HG02678 (cell line): ENCODE measurements around the gene HHAT.

Experiments used
- ATAC-seq: cut with Tn5 transposase; IDR thresholded peaks from one replicate; pipeline ENCODE4 v1.9.1; 2021; ENCODE audit warnings: mild to moderate bottlenecking, moderate library complexity; ENCODE audit not compliant: unreplicated experiment

Gene HHAT

DNA sequence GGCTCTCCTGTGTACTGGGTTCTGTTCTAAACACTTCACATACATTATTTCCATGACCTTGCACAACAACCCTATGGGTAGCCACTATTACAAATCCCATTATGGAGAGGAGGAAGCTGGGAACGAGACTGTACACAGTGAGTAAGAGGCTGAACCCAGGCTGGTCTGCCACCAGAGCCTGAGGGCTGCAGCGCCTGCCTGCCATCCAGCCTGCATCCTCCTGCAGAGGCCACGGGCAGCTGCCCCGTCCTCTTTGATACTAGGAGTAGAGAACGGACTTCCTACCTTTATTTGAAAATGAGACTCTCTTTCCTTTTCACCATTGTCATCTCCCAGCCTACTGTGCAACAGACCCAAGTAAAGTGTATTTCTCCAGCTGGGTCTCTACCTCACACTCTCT is 370.0 kb downstream of the HHAT start:
- no peak for ATAC-seq

DNA sequence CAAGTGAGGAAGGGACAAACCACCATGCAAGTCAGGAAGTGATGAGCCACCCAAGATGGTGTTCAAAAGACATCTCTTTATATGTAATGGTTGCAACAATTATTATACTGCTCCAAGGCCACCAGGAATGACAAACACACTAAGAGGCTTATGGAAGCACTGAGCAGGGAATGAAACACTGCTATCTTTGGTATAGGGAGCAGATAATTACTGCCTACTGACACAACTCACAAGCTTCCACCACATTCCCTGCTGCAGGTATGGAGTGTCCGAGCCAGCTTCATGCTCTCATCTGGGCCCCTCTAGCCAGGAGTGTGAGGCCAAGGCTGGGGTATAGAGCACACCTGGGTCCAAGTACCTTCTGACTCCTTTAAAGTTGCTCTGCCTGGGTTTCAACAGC is 371.4 kb downstream of the HHAT start:
- ATAC-seq = no peak

DNA sequence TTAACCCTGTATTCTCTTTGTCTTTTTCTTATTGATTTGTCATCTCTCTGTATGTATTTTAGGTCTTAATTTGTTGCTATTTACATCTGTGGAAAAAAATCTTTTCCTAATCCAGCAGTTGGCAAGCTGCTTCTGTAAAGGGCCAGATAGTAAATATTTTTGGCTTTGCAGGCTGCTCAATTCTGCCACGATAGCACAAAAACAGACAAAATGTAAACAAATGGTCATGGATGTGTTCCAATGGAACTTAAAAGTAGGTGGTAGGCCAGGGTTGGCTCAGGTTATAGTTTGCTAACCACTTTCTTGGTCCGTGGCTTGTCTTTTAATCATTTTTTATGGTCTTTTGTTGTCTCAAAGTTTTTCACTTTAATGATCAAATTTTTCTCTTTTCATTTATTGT is 371.8 kb downstream of the HHAT start:
- ATAC-seq = no peak

DNA sequence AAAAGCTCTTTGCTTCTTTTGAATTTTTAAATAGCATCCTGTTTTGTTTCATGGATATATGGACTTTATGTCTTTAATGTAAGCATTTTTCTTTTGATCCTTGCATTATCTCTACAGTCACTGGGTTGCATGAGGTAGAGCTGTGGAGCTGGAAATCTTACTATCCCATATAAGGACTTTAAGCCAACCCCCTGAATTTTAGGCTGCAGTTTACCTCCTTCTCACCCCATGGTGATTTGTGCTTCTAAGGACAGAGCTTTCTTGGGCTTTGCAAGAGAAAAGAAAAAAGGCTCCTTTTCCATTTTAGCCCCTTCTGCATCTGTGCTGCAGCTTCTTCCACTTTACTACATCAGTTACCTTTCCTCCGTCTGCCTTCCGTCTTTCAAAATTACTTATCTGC is 373.8 kb downstream of the HHAT start:
- ATAC-seq = no peak

DNA sequence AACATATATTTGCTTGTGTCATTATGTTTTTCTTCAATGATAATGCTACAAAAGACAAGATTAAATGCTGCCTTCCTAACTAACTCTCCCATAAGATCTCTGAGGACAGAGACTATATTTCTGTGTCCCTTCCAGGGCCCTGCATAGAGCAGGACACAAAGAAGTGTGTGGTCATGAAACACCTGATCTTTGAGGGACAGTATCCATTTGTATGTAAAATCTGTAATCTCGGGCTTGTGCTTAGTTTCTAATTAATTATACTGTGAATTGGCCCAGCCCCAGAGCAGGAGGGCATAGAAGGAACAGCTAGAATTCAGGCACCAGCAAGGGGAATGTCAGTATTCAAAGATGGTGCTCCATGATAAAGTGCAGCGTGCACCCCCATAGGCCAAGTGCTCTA is 374.9 kb downstream of the HHAT start:
- no peak for ATAC-seq

DNA sequence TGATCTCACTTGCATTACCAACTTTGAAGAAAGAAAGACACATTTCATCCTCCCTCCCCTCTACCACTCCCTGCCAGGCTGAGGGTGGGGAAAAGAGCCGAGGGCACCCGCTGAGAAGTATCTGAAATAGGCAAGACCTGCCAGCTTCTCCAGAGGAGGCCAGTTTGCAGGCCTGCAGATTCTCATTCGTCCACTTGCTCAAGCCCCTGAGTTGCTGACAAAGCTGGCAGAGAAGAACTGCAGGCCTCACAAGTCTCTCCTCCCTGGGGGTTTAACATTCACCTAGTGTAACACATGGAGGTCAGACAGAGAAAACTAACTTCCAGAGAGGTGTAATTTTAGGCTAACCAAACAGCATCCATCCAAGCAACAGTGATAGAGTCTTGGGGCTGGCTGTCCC is 376.4 kb downstream of the HHAT start:
- ATAC-seq = no peak

DNA sequence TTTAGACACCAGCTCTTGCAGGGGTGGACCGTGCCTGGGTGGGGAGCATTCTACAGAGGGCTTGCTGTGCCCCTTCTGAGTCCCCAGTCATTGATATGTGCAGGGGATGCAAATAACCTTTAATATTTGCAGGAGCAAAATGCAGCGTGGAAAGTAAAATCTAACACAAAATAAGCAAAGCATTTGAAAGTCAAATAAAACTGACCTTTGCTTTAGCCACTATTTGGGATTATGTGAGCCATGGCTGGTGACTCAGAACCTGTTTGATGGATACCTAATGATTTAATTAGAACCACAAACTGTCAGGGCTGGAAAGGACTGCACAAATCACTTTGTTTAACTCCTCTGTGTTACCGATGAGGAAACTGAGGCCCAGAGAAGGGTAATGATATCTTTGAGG is 377.5 kb downstream of the HHAT start:
- ATAC-seq = no peak

DNA sequence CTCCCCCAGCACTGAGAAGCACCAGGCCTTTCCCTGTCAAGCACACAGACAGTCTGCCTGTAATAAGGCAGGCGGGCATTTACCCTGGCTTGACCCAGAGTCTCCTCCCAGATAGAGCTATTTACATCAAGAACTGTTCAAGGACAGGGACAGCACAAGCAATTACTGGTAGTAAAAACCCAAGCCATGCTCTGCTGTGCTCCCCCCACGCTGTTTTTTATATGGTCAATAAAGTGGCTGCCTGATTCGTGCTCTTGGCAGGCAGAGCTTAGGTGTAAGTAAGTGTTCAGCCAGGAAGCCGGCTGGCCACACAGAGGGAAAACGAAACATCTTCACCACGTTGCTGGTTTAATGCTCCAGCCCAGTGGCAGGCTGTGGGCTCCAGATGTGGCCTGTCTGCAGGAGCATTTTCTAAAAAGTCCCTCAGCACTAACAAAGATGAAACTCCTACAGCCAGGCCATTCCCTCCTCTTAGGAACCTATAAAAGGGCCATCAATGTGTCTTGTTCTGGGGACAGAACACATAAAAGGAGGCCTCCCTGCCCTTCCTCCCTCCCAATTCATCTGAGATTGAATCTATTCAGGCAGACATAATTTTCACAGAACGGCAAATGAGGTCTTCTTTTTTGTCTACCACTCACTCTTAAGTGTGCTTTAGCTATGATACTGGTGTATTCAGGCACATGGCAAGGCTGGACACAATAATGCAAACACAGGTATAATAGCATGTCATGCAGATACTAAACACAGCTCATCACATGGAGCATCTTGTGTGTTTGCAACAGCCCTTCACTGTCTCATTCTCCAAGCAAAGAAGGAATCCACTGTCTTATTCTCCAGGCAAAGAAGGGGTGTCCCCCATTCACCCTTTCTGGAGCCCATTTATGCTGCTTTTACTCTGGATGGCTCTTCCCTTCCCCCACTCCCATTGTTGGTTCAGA is 378.9 kb downstream of the HHAT start:
- no peak for ATAC-seq

DNA sequence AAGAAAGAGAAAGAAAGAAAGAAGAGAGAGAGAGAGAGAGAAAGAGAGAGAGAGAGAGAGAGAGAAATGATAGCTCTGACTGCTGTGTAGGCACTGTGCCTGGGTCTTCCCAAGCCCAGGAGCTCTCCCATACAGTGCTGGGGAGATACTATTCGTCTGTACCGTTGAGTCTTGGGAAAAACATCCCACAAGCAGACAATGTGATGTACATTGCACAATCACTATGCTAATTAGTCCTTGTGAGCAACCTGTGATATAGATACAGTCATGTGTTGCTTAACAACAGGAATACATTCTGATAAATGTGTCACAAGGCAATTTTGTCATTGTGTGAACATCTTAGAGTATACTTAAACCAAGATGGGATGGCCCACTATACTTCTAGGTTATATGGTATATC is 381.0 kb downstream of the HHAT start:
- no peak for ATAC-seq

DNA sequence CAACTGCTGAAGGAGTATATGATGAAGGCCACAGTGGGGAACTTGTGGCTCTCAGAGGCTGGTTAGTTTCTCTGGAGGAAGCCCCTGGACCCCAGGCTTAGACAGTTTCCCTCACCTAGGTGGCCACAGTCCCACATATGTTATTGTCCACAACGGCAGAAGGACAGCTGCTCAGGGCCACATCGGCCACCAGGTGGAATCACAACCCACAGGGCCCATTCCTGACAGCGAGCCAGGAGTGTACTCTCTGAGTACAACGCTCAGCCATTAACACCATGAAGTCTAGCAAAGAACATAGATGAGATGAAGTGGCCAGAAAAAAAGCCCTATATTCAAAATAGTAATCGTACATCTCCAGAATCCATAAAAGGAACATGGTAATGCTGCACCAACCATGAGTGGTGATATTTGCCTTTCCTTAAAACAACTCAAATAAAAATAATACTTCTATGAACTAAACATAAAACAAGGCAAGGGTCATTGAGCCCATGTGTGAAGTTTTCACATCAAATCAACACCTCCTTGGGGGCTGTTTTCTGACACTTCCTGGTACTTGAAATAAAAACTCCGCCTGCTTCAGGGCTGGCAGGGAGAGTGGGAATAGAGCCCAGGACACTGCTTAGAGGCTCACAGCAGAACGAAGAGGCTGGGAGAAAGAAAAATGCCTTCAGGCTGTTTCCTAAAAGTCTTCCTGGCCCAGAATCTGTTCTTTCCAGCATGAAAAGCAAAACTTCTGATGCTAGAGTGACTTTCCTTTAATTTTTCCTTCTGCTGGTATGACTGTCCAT is 383.3 kb downstream of the HHAT start:
- ATAC-seq = no peak

DNA sequence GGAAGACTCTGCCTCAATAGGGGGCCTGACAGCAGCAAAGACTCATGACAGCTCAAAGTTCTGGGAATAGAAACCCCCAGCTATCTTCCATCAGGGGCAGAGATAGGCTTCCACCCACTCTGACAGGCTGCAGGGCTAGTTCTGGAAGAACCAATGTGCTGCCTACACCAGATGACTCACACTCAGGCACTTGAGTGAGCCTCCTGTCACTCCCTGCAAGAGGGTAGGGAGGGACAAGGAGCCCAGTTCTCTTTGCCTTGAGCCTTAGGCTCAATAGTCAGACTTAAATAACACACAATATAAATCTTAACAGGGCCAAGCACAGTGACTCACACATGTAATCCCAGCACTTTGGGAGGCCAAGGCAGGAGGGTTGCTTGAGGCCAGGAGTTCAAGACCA is 386.4 kb downstream of the HHAT start:
- ATAC-seq = no peak

DNA sequence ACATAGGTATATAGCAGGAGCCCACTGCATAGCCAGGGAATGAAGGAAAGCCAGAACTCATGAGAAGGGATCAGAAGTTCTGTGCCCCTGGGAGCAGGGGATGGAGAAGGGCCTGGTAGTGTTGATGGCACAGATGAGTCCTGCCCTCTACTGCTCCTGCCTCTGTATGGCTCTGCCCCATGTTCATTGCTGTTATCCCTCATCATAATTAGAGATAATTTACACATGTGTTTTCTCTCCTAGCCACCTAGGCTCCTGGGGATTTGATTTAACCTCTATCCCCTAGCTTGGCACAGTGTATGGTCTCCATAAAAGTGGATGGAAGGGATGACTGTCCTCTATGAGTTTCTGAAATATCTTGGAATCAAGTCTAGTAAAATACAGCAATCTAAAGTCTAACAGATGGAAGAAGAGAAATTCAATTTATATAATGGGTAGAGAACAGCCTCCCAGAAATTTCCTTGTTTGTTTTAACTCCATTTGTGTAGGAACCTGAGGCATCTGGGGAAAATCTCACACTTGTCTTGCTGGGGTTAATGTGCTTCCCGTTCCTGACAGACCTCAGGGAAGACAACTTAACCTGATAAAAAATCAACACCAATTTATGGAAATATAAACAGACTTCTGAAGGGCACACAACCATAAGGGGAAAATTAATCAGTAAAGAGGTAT is 393.8 kb downstream of the HHAT start:
- no peak for ATAC-seq

DNA sequence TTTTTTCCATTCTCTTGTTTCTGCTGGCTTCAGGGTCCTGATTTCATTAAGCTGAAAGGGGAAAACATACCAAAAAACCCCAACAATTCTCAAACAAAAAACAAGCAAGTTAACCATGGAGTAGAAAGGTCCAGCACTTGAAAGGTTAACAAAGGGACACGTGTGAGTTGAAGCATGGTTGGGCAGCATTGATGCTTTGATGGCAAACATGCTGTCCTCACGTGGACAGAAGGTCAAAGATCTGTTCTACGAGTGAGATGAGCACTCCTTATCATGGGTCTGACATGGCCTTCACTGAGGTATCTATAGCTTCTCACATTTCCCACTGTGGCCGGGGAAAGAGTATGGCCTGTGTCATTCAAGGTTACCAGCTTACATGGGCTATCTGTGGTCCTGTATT is 394.9 kb downstream of the HHAT start:
- no peak for ATAC-seq

DNA sequence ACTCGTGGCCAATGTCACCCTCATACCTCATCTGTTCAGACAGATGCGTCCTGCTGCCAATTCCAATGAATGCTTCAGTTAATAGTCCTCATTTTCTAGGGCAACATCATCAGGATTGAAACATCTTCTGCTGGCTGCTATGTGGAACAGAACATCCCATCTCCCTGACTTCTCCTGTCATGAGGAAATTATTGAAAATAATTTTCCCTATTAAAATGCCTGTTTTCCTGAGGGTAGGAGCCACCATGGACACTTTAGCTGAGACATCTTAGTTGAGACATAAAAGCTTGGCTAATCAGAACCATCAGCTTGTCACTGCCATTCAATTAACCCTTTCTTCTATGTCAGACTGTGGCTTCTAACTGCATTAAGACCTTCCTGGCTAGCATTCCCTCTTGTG is 396.1 kb downstream of the HHAT start:
- ATAC-seq = no peak
